Ishikawa (cell line): ENCODE results near the gene ARL14.

Source experiments
- CEBPB ChIP-seq: IDR thresholded peaks from 2 replicates; pipeline ENCODE4 v1.6.1; 2012
- CREB1 ChIP-seq: IDR thresholded peaks from 2 replicates; pipeline ENCODE4 v1.6.1; 2012; ENCODE audit warnings: low read depth
- EP300 ChIP-seq: IDR thresholded peaks from 2 replicates; pipeline ENCODE4 v1.6.1; 2012; ENCODE audit warnings: borderline replicate concordance
- FOXM1 ChIP-seq: IDR thresholded peaks from 2 replicates; pipeline ENCODE4 v1.6.1; 2012; ENCODE audit warnings: low read depth, borderline replicate concordance
- MAX ChIP-seq: IDR thresholded peaks from 2 replicates; pipeline ENCODE4 v1.6.1; 2012
- NFIC ChIP-seq: IDR thresholded peaks from 2 replicates; pipeline ENCODE4 v1.6.1; 2012
- RAD21 ChIP-seq: IDR thresholded peaks from 2 replicates; pipeline ENCODE4 v1.6.1; 2012; ENCODE audit warnings: low read depth
- TAF1 ChIP-seq: IDR thresholded peaks from 2 replicates; pipeline ENCODE4 v1.6.1; 2012; ENCODE audit warnings: low read depth, mild to moderate bottlenecking
- YY1 ChIP-seq: IDR thresholded peaks from 2 replicates; pipeline ENCODE4 v1.6.1; 2012; ENCODE audit warnings: low read depth
- ZBTB7A ChIP-seq: IDR thresholded peaks from 2 replicates; pipeline ENCODE4 v1.6.1; 2012; ENCODE audit warnings: low read depth

GRCh38 chr3:160665231-160665630 lies 11.7 kb upstream of the ARL14 start:
- TF ChIP-seq EP300 (no peak), NFIC (no peak), RAD21 (no peak), TAF1 (no peak), MAX (no peak), CREB1 (no peak), CEBPB (no peak), ZBTB7A (no peak), YY1 (no peak), FOXM1 (no peak)
